ENCODE data around the gene PLA2G4A. TPM values are rescaled to one million over a fixed set of nuclear protein-coding genes. Genes with fewer than 3 reads are reported as not detected.

PLA2G4A gene
- total RNA-seq, 4 donors from 2014 or later: 3.0 to 4.6 (median 4.1) TPM

DNA sequence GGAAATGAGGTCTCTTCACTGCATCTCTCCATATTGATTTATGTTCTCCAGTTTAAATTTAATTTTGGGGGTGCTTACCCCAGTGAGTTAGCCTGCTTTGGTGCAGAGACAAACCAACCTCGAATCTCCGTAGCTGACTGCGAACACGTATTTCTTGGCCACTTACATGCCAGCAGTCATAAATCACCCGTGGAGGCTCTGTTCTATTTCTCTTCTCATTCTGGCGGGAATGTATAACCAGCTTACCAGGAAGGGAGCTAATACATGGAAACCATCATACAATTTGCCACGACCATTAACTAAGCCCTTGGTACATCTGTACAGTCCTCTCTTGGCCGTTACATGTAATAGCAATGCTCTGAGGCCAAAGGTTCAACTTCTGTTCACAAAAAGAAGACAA lies 148.0 kb downstream of the PLA2G4A start:
- Histone ChIP-seq H3K36me3 (no peaks in the 10 kb centered on the region), H3K27ac (replicated peaks in 1 of 4) (no peak overlapping the region), H3K27me3 (no peaks in the 10 kb centered on the region), H3K9me3 (no peaks in the 10 kb centered on the region), H3K4me1 (peaks cover 0 to 12% (median 8%) of the 10 kb centered on the region in 4 donors), H3K4me3 (no peak overlapping the region)
- no peak for DNase-seq (ENCODE audit: extremely low spot score)
- intact Hi-C loops (cut with DNase I): no loop called here
- TF ChIP-seq POLR2AphosphoS5 (IDR thresholded peaks at IDR 0.05) (no peak), POLR2A (IDR thresholded peaks at IDR 0.05; ENCODE audit: low read depth) (no peak), EP300 (IDR thresholded peaks at IDR 0.05) (no peak)
- TF ChIP-seq, protein P1, sequence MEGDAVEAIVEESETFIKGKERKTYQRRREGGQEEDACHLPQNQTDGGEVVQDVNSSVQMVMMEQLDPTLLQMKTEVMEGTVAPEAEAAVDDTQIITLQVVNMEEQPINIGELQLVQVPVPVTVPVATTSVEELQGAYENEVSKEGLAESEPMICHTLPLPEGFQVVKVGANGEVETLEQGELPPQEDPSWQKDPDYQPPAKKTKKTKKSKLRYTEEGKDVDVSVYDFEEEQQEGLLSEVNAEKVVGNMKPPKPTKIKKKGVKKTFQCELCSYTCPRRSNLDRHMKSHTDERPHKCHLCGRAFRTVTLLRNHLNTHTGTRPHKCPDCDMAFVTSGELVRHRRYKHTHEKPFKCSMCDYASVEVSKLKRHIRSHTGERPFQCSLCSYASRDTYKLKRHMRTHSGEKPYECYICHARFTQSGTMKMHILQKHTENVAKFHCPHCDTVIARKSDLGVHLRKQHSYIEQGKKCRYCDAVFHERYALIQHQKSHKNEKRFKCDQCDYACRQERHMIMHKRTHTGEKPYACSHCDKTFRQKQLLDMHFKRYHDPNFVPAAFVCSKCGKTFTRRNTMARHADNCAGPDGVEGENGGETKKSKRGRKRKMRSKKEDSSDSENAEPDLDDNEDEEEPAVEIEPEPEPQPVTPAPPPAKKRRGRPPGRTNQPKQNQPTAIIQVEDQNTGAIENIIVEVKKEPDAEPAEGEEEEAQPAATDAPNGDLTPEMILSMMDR (IDR thresholded peaks at IDR 0.05): no peak
- whole genome bisulfite sequencing: 70% methylated on average over 8 of the region's 8 CpGs

DNA sequence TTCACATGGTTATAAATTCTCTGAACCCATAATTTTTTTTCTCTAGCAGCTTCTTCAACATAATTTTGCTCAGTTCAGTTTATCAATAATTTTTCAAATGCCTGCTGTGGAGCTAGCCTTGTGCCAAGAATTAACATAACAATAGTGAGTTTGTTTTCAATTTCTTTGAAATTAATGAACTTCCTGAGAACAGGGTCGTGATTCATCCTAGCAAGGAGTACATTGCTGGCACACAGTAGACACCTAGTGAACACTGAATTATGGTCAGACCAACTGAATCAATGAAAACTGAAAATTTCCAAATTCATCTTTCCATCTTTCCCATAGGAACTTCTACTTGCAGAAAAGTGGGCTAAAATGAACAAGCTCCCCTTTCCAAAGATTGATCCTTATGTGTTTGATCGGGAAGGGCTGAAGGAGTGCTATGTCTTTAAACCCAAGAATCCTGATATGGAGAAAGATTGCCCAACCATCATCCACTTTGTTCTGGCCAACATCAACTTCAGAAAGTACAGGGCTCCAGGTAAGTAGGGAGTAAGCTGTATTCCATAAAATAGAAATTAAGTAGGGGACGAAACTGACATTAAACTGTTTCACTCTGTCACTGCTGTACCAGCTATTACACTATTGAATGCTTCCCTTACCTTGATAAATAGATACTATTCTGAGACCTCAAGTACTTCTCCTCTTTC lies 148.7 kb downstream of the PLA2G4A start:
- 70% methylated on average over 3 of the region's 3 CpGs for WGBS
- TF ChIP-seq, protein P1 (IDR thresholded peaks at IDR 0.05): no peak
- TF ChIP-seq POLR2A (IDR thresholded peaks at IDR 0.05; ENCODE audit: low read depth): no peak
- no peak for TF ChIP-seq POLR2AphosphoS5 (IDR thresholded peaks at IDR 0.05)
- Histone ChIP-seq H3K4me3 (no peak overlapping the region), H3K4me1 (peaks cover 0 to 12% (median 8%) of the 10 kb centered on the region in 4 donors), H3K9me3 (no peaks in the 10 kb centered on the region), H3K27ac (replicated peaks in 1 of 4) (no peak overlapping the region), H3K36me3 (no peaks in the 10 kb centered on the region), H3K27me3 (no peaks in the 10 kb centered on the region)
- no peak for DNase-seq (ENCODE audit: extremely low spot score)
- intact Hi-C loops (cut with DNase I): no loop called here

DNA sequence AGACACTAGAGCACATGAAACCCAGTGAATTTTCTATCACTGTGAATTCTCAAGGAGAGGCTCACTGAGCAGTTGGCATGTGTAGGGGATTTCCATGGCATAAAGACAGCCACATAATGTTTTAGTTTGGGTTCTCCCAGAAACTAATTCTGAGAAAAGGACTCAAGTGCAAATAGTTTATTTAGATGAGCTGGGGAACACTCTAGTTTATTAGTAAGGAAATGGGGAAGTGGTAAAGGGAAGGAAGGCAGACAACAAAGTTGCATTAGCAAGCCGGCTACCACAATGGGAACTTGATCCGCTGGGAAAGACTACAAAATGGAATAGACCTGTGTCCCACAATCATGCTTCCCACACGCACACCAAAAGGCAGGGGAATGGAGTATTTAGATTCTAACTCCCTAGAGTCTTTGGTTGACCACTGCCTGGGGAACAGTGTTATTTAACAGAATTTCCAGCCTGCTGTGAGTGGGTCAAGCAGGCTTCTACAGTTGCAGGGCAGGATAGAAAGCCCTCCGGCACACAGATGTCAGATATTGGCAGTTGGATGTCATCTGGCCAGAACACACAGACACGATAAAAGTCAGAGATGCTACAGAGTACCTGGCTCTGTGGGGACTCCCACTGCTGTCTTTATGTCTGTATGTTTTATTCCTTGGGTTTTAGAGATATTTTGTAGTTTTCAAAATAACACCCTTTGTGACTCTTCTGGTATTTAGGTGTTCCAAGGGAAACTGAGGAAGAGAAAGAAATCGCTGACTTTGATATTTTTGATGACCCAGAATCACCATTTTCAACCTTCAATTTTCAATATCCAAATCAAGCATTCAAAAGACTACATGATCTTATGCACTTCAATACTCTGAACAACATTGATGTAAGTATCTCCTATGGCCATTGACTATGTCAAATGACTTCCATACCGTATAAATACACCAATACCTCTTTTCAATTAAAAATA lies 150.1 kb downstream of the PLA2G4A start:
- TF ChIP-seq POLR2A (IDR thresholded peaks at IDR 0.05; ENCODE audit: low read depth): no peak
- no peak for TF ChIP-seq POLR2AphosphoS5 (IDR thresholded peaks at IDR 0.05)
- H3K36me3 ChIP-seq: no peaks in the 10 kb centered on the region
- WGBS: 77% methylated on average over 7 of the region's 7 CpGs
- no peak overlapping the region for H3K4me3 ChIP-seq
- no peak for DNase-seq (ENCODE audit: extremely low spot score)
- no peaks in the 10 kb centered on the region for H3K27me3 ChIP-seq
- no peak overlapping the region for H3K27ac ChIP-seq (replicated peaks in 1 of 4)
- intact Hi-C loops (cut with DNase I): no loop called here
- H3K4me1 ChIP-seq: peaks cover 0 to 12% (median 8%) of the 10 kb centered on the region in 4 donors
- no peaks in the 10 kb centered on the region for H3K9me3 ChIP-seq

DNA sequence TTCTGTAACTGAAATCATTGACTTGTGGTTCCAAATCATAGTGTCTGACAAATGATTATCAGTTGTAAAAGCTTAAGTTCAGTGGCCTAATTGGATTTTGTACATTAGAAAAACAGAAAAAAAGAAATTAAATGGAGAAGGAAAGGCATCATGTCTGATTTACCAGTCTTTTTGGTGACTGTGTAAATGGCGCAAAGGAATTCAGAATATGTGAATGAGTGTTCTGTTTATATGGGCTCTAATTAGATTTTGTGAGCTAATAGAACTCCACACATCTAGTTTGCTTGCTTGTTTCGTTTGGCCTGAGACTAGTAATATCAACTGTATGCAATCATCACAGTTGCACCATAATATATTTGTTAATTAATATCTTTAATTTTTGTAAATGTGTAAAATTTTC lies 151.7 kb downstream of the PLA2G4A start:
- WGBS: 84% methylated on average over 2 of the region's 2 CpGs
- Histone ChIP-seq H3K4me1 (peaks cover 0 to 2% (median 0%) of the 10 kb centered on the region in 4 donors), H3K27ac (replicated peaks in 1 of 4) (no peak overlapping the region)

More for the DNA sequence above, 151.7 kb downstream of the PLA2G4A start:
- no peak for DNase-seq (ENCODE audit: extremely low spot score)
- intact Hi-C loops (cut with DNase I): loop anchor here (10.0 kb wide), 2 partner anchors 296 to 576 kb away; partner anchors contain the start of gene PTGS2
- H3K27me3 ChIP-seq: no peaks in the 10 kb centered on the region
- TF ChIP-seq POLR2AphosphoS5 (IDR thresholded peaks at IDR 0.05): no peak
- TF ChIP-seq EP300 (IDR thresholded peaks at IDR 0.05): no peak
- TF ChIP-seq, protein P1 (IDR thresholded peaks at IDR 0.05): no peak
- no peak for TF ChIP-seq POLR2A (IDR thresholded peaks at IDR 0.05; ENCODE audit: low read depth)
- H3K9me3 ChIP-seq: no peaks in the 10 kb centered on the region
- H3K36me3 ChIP-seq: no peaks in the 10 kb centered on the region
- H3K4me3 ChIP-seq: no peak overlapping the region
